H9 (cell line): ENCODE data around the gene SENP8. TPM values are rescaled to one million over a fixed set of nuclear protein-coding genes. Genes with fewer than 3 reads are reported as not detected.

ENCODE experiments used
- DNase-seq: peaks from one replicate; pipeline ENCODE4 v3.0.0-alpha.2; 2017
- H2AFZ ChIP-seq: one replicate; pipeline ENCODE4 v1.6.1; 2013; ENCODE audit warnings: mild to moderate bottlenecking, low read length, control low read depth, moderate library complexity
- H2AK5ac ChIP-seq: 2 replicates; pipeline ENCODE4 v1.6.1; 2013; ENCODE audit warnings: low read length, control low read depth, mixed read lengths; ENCODE audit not compliant: insufficient read length
- H2BK120ac ChIP-seq: one replicate; pipeline ENCODE4 v1.6.1; 2013; ENCODE audit warnings: low read depth, mild to moderate bottlenecking, low read length, control low read depth, inconsistent platforms; ENCODE audit not compliant: poor library complexity, severe bottlenecking
- H2BK12ac ChIP-seq: 2 replicates; pipeline ENCODE4 v1.6.1; 2013; ENCODE audit warnings: low read length, control low read depth, mixed read lengths, low read depth; ENCODE audit not compliant: insufficient read length
- H2BK15ac ChIP-seq: 2 replicates; pipeline ENCODE4 v1.6.1; 2013; ENCODE audit warnings: low read depth, low read length, control low read depth
- H2BK20ac ChIP-seq: one replicate; pipeline ENCODE4 v1.6.1; 2013; ENCODE audit warnings: low read depth, mild to moderate bottlenecking, low read length, control low read depth, inconsistent platforms; ENCODE audit not compliant: poor library complexity, severe bottlenecking
- H2BK5ac ChIP-seq: 2 replicates; pipeline ENCODE4 v1.6.1; 2013; ENCODE audit warnings: low read length, control low read depth, mixed read lengths; ENCODE audit not compliant: insufficient read length
- H3K14ac ChIP-seq: 2 replicates; pipeline ENCODE4 v1.6.1; 2013; ENCODE audit warnings: low read length, control low read depth; ENCODE audit not compliant: insufficient read depth
- H3K18ac ChIP-seq: 2 replicates; pipeline ENCODE4 v1.6.1; 2013; ENCODE audit warnings: low read depth, mild to moderate bottlenecking, mixed read lengths, low read length, control low read depth; ENCODE audit not compliant: insufficient read length
- H3K23ac ChIP-seq: 2 replicates; pipeline ENCODE4 v1.6.1; 2013; ENCODE audit warnings: low read length, control low read depth, mixed read lengths, low read depth; ENCODE audit not compliant: insufficient read length
- H3K23me2 ChIP-seq: 2 replicates; pipeline ENCODE4 v1.6.1; 2013; ENCODE audit warnings: low read depth, mild to moderate bottlenecking, mixed read lengths, low read length, control low read depth; ENCODE audit not compliant: insufficient read length, poor library complexity, severe bottlenecking
- H3K27ac ChIP-seq: 2 replicates; pipeline ENCODE4 v1.5.1; 2013; ENCODE audit warnings: low read length, control low read depth, mixed read lengths, low read depth; ENCODE audit not compliant: insufficient read length
- H3K27me3 ChIP-seq: 2 replicates; pipeline ENCODE4 v1.6.1; 2013; ENCODE audit warnings: low read length, control low read depth, inconsistent platforms; ENCODE audit not compliant: insufficient read depth
- H3K4ac ChIP-seq: 2 replicates; pipeline ENCODE4 v1.6.1; 2013; ENCODE audit warnings: low read depth, mild to moderate bottlenecking, control low read depth, inconsistent platforms, low read length, moderate library complexity
- H3K4me1 ChIP-seq: 2 replicates; pipeline ENCODE4 v1.6.1; 2013; ENCODE audit warnings: low read length, control low read depth, inconsistent platforms; ENCODE audit not compliant: insufficient read depth
- H3K4me2 ChIP-seq: 2 replicates; pipeline ENCODE4 v1.6.1; 2013; ENCODE audit warnings: low read length, control low read depth, mixed read lengths; ENCODE audit not compliant: insufficient read length, insufficient read depth
- H3K56ac ChIP-seq: 2 replicates; pipeline ENCODE4 v1.6.1; 2013; ENCODE audit warnings: low read depth, mild to moderate bottlenecking, mixed read lengths, low read length, control low read depth; ENCODE audit not compliant: insufficient read length
- H3K79me1 ChIP-seq: 2 replicates; pipeline ENCODE4 v1.6.1; 2013; ENCODE audit warnings: low read depth, mild to moderate bottlenecking, moderate library complexity, low read length, control low read depth, inconsistent platforms; ENCODE audit not compliant: insufficient read depth, poor library complexity, severe bottlenecking
- H3K79me2 ChIP-seq: 2 replicates; pipeline ENCODE4 v1.6.1; 2013; ENCODE audit warnings: low read length, control low read depth, inconsistent platforms; ENCODE audit not compliant: insufficient read depth
- H3K9ac ChIP-seq: 2 replicates; pipeline ENCODE4 v1.6.1; 2013; ENCODE audit warnings: low read length, control low read depth, mixed read lengths; ENCODE audit not compliant: insufficient read length; ENCODE audit errors: extremely low read depth
- H3K9me3 ChIP-seq: one replicate; pipeline ENCODE4 v1.6.1; 2013; ENCODE audit warnings: low read depth, low read length, inconsistent platforms; ENCODE audit not compliant: control insufficient read depth
- H3T11ph ChIP-seq: one replicate; pipeline ENCODE4 v1.6.1; 2013; ENCODE audit warnings: mild to moderate bottlenecking, low read length, control low read depth, inconsistent platforms
- H4K20me1 ChIP-seq: one replicate; pipeline ENCODE4 v1.6.1; 2013; ENCODE audit not compliant: control insufficient read depth, insufficient read length, insufficient read depth
- H4K5ac ChIP-seq: 2 replicates; pipeline ENCODE4 v1.6.1; 2013; ENCODE audit warnings: low read depth, mild to moderate bottlenecking, mixed read lengths, low read length, control low read depth; ENCODE audit not compliant: insufficient read length
- H4K8ac ChIP-seq: replicated peaks from 2 replicates; pipeline ENCODE4 v1.6.1; 2013; ENCODE audit warnings: low read length, control low read depth, mixed read lengths, low read depth; ENCODE audit not compliant: insufficient read length
- H4K91ac ChIP-seq: 2 replicates; pipeline ENCODE4 v1.6.1; 2013; ENCODE audit warnings: low read depth, mild to moderate bottlenecking, moderate library complexity, mixed read lengths, low read length, control low read depth; ENCODE audit not compliant: insufficient read length
- H3K27ac Mint-ChIP-seq, 3 experiments: 2 replicates in 2 of 3; 3 replicates in 1 of 3; pipeline ENCODE4 v1.8.0; 2020 to 2021; ENCODE audit warnings: mixed read lengths in 3 of 3, mild to moderate bottlenecking in 1 of 3, moderate library complexity in 1 of 3
- H3K27me3 Mint-ChIP-seq: 2 replicates; pipeline ENCODE4 v1.8.0; 2021; ENCODE audit warnings: low read depth, mild to moderate bottlenecking, moderate library complexity, mixed read lengths
- H3K36me3 Mint-ChIP-seq, 3 experiments: 2 replicates in 2 of 3; 3 replicates in 1 of 3; pipeline ENCODE4 v1.8.0; 2020 to 2021; ENCODE audit warnings: low read depth in 3 of 3, mixed read lengths in 3 of 3; ENCODE audit not compliant: insufficient read depth in 1 of 3
- H3K4me1 Mint-ChIP-seq, 2 experiments: 2 replicates each; pipeline ENCODE4 v1.8.0; 2020; ENCODE audit warnings: mixed read lengths in 2 of 2
- H3K4me3 Mint-ChIP-seq, 2 experiments: 2 replicates in 1 of 2; 3 replicates in 1 of 2; pipeline ENCODE4 v1.8.0; 2020 to 2021; ENCODE audit warnings: mild to moderate bottlenecking in 2 of 2, mixed read lengths in 2 of 2, moderate library complexity in 1 of 2
- H3K9me3 Mint-ChIP-seq, 2 experiments: 2 replicates in 1 of 2; 3 replicates in 1 of 2; pipeline ENCODE4 v1.8.0; 2020; ENCODE audit warnings: mild to moderate bottlenecking in 2 of 2, mixed read lengths in 2 of 2, moderate library complexity in 1 of 2
- CTCF ChIP-seq: fragments of 200-600 bp; sonication (generic); conservative IDR thresholded peaks from 3 replicates; pipeline ENCODE4 v1.8.0; 2021; ENCODE audit warnings: antibody characterized with exemption, mild to moderate bottlenecking
- WGBS: extraction: QIAGEN DNeasy Blood & Tissue Kit; methylation state at CpG from one replicate; pipeline ENCODE4 v1.1.7; 2013; ENCODE audit warnings: missing lambda C conversion rate, low lambda C conversion rate, mixed read lengths; ENCODE audit not compliant: insufficient read length; ENCODE audit errors: extremely low coverage; 5-methylcytosine and 5-hydroxymethylcytosine counted together
- total RNA-seq: library from RNA; stranded (reverse); gene quantifications from 2 replicates; pipeline ENCODE4 v1.2.1, GENCODE V29; 2021

Gene SENP8
- total RNA-seq, 1 experiment from 2014 or later = 4.8 TPM

- Histone ChIP-seq H3K4me2 (no peak overlapping the region), H3K79me2 (no peaks in the 10 kb centered on the region), H3K4ac (no peak overlapping the region), H3K18ac (no peak overlapping the region), H4K20me1 (no peaks in the 10 kb centered on the region), H2AK5ac (no peak overlapping the region), H3K23me2 (no peaks in the 10 kb centered on the region), H4K5ac (no peak overlapping the region), H2AFZ (no peak overlapping the region), H2BK12ac (no peak overlapping the region), H2BK5ac (no peak overlapping the region), H3K27me3 (no peaks in the 10 kb centered on the region), H4K91ac (no peak overlapping the region), H4K8ac (no peak overlapping the region), H2BK20ac (no peak overlapping the region), H2BK120ac (no peak overlapping the region), H3K9me3 (no peaks in the 10 kb centered on the region), H3K56ac (no peak overlapping the region), H3K14ac (no peak overlapping the region), H3K27ac (no peak overlapping the region), H3K79me1 (no peaks in the 10 kb centered on the region), H3K9ac (no peak overlapping the region), H2BK15ac (no peak overlapping the region), H3K23ac (no peak overlapping the region), H3T11ph (no peak overlapping the region), H3K4me1 (no peaks in the 10 kb centered on the region)
- H3K9me3 Mint-ChIP-seq = no peaks in the 10 kb centered on the region
- no peaks in the 10 kb centered on the region for H3K4me1 Mint-ChIP-seq
- no peak for TF ChIP-seq CTCF
- H3K4me3 Mint-ChIP-seq = no peak overlapping the region
- no peak overlapping the region; a peak in 1 of 7 replicates for H3K27ac Mint-ChIP-seq
- no peak for DNase-seq
- no peaks in the 10 kb centered on the region for H3K36me3 Mint-ChIP-seq
- H3K27me3 Mint-ChIP-seq = no peaks in the 10 kb centered on the region
- WGBS = no CpG with 5 or more reads among the region's 4 CpGs
These were observed 21.5 kb downstream of the SENP8 start for GRCh38 chr15:72139667-72140066.
